OCI-LY7 (cell line): ENCODE data around the gene ZCCHC2.

Source experiments
- CTCF ChIP-seq: fragments of 200-600 bp; sonication (generic); conservative IDR thresholded peaks from 2 replicates; pipeline ENCODE4 v1.5.1; 2014; ENCODE audit warnings: mild to moderate bottlenecking, antibody characterized with exemption, low read length, moderate library complexity, mixed read lengths
- EZH2phosphoT487 ChIP-seq: fragments of 200-600 bp; sonication (generic); IDR thresholded peaks from 2 replicates; pipeline ENCODE4 v1.6.1; 2018; ENCODE audit warnings: low read depth, borderline replicate concordance, mild to moderate bottlenecking, mixed run types, antibody characterized with exemption, low read length, moderate library complexity, mixed read lengths

GRCh38 chr18:62499263-62499650 lies 23.6 kb upstream of the ZCCHC2 start:
- TF ChIP-seq CTCF (no peak), EZH2phosphoT487 (no peak)
